Fibroblast of gingiva (primary cell): ENCODE results near the gene TFRC.
"Not testable (repeated sequence)": the region's sequence is repeated elsewhere in the genome, so short reads cannot be mapped to it uniquely, and the experiment has no call there.

ENCODE experiments used
- DNase-seq: peaks from one replicate; pipeline ENCODE4 v3.0.0-alpha.2; 2011; ENCODE audit warnings: low read depth

Gene TFRC

DNA sequence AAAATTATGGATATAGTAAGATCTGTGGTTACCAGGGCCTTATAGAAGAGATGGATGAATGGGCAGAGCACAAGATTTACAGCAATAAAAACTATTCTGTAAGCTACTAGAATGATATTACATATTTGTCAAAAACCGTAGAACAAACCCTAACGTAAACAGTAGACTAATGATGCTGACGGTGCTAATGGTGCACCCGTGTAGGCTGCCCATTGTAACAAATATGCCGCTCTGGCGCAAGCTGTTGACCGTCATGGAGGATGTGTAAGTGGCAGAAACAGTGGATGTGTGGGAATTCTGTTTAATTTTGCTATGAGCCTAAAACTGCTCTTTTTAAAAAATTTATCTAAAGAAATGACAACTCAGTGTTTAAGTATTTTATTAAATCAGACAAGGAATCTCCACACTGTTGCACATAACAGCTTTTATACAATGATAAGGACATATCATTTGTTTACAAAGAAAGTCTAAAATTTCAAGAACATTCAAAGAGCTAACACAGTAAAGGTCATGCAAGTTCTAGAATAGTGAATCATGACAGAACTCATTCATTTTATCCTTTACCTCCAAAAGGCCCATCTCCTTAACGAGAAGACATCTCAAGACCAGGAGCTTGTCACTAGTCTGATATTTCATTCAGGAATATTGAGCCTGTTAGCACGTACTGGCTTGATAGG is 32.8 kb downstream of the TFRC start:
- DNase-seq, result no peak

DNA sequence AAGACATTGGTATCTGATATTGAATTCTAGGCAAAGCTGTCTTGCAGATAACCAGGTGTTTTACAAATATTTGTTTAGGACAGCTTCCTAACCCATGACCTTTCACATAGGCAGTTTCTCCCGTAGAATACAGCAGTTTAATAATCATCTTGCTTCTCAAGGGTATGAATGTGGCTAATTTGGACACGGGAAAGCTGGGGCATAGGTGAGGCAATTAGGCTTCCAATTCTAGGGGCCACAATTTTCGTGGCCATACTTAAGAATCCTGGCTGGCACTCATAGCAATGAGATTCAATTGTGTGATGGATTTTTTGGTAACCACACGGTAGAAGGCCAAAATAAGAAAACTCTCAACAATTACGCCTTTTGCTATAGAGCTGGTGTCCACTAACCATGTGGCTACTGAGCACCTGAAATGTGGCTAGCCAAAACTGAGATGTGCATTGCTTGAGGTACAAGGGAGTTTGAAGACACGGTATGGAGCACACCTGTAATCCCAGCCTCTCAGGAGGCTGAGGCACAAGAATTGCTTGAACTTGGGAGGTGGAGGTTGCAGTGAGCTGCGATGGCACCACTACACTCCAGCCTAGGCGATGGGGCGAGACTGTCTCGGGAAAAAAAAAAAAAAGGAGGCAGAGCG is 34.4 kb downstream of the TFRC start:
- no peak for DNase-seq

DNA sequence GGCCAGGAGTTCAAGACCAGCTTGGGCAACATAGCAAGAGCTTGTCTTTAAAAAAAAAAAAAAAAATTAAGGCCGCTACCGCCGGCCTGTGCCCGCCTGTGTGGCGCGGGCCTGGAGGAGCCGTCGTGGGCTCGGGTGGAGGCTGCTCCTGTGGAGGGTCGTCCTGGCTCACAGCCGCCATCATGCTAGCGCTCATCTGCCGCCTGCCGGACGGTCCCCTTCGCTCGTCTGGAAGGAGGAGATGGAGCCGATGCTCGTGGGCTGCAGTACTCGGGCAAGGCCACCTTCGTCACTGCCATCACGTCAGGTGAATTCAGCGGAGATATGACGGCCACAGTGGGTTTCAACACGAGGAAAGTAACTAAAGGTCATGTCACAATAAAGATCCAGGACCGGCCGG is 37.4 kb downstream of the TFRC start:
- DNase-seq, result no peak

DNA sequence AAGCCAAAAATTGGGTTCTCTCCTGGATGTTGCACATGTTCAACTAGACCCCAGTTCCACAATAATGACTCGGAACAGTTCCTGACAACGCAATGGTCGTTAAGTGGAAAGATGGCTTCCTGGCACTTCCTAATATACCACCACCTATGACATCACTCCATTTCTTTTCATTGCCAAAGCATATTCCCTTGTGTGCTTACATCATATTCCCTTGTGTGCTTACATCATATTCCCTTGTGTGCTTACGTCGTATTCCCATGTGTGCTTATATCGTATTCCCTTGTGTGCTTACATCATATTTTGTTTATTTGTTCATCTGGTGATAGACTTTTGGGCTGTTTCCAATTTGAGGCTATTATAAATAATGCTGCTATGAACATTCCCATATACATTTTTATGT is 39.2 kb downstream of the TFRC start:
- DNase-seq, result no peak

DNA sequence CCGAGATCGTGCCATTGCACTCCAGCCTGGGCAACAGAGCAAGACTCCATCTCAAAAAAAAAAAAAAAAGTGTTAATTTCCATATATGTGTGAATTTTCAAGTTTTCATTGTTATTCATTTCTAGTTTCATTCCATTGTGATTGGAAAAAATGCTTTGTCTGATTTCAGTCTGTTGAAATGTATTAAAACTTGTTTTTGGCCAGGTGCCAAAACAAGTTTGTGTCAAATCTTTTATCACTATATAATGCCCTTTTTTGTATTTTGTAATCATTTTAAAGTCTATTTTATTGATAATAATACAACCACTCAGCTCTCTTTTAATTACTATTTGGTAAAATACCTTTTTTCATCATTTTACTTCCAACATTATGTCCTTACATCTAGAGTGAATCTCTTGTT is 42.5 kb downstream of the TFRC start:
- DNase-seq, result no peak

DNA sequence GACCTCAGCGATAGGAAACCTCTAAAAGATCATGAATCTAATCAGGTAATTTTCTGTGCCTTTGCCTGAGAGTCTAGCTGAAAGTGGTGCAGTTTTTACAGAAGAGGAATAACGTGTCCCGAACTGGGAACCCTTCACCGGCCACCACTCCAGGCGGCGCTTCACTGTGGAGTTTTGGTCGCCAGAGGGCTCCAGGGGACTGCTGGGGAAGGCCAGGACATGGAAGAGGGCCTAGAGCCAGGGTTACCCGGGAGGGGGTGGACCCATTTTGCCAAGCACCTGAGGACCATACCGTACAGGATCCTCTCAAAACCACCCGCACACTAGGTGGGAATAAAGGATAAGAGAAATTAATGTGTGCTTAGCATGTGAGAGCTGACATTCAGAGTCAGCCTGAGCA is 55.8 kb downstream of the TFRC start:
- not testable (repeated sequence) for DNase-seq

DNA sequence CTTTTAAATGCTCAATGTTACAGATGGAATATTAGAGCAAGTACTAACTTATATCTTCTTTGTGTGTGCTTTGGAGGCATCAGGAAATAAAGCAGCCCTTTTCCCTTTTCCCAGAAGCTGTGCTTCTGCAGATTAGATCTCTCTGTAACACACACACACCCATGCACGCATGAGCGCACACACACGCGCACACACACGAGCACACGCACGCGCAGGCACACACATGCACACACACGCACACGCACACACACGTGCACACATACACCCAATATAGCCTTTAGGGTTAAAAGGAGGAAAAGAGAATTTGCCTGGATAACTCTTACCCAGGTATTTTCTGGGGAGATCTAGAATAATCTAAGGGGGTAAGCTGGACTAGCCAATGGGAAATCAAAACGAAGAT is 56.9 kb downstream of the TFRC start:
- no peak for DNase-seq

DNA sequence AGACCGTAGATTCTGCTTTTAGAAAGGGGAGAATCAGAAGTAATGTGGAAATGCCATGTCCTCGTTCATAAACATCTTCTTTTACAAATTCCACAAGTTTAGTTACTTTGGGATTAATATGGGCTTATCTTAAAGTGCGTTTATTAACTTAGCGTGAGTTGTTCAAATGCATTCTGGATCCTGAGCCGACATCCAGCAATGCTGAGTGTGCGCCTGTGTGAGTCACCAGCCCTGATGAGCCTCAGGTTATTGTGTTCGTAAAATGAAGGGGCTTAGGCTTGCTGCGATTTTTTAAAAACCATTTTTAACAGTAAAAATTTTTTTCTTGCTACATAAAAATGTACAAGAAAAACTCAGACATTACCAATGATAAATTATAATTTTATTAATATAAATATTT is 57.9 kb downstream of the TFRC start:
- DNase-seq, result no peak

DNA sequence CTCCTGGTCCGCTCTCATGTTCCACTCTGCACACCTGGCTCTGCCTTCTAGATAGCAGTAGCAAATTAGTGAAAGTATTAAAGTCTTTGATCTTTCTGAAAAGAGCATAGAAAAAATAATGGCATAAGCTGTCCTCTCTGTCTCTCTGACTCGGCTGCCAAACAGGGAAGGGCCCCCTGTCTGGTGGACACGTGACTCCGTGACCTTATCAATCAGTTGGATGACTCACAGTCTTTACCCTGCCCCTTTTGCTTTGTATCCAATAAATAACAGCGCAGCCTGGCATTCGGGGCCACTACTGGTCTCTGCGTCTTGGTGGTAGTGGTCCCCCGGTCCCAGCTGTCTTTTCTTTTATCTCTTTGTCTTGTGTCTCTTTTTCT is 59.4 kb downstream of the TFRC start:
- DNase-seq, result not testable (repeated sequence)

DNA sequence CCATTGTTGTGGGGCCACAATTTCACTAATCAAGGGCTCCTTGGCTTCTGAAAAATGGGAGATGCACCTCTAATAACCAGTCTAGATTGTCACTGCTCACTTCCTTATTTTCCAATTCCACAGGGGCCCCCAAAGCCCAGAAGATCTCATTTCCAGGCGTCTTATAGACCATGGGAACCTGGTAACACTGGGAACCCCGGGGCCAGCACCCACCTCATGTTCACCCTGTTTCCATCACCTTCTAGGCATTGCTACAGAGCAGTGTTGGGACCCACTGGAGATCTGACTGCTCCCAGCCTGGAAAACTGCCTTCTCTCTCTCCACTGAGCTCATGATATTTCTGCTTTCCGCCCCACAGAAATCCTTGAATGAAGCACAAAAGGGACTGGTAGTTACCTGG is 61.5 kb downstream of the TFRC start:
- DNase-seq, result no peak

DNA sequence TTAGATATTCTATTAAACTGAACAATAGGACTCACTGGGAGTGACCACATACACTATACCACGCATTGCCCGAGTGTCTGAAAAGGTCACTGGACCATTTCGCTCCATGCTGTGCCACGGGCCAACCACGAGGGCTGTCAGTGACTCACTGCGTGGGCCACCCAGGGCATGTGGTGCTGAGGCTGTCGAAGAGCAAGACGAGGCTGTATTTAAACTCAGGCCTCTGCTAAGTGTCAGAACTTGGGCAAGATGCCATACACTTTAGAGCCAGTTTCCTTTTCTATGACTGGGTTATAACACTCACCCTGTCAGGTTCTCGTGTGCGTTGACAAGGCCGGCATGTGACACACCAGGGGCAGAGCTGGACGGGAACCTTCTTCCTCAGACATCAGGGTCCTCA is 62.3 kb downstream of the TFRC start:
- not testable (repeated sequence) for DNase-seq

DNA sequence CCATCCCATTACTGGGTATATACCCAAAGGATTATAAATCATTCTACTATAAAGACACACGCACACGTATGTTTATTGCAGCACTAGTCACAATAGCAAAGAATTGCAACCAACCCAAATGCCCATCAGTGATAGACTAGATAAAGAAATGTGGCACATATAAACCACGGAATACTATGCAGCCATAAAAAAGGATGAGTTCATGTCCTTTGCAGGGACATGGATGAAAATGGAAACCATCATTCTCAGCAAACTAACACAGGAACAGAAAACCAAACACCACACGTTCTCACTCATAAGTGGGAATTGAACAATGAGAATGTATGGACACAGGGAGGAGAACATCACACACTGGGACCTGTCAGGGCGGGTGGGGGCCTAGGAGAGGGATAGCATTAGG is 63.7 kb downstream of the TFRC start:
- not testable (repeated sequence) for DNase-seq

DNA sequence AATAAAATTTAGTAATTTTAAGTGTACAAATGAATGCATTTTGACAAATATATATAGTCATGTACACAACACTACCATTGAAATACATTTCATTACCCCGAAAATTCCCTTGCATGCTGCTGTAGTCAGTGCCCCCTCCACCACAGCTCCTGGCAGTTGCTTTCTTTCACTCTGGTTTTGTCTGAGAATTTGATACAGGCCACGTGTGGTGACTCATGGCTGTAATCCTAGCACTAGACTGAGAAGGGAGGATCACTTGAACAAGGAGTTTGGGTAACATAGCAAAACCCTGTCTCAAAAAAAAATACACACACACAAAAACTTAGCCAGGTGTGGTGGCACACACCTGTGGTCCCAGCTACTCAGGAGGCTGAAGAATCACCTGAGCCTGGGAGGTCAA is 65.4 kb downstream of the TFRC start:
- peak; percentile 63 for DNase-seq

DNA sequence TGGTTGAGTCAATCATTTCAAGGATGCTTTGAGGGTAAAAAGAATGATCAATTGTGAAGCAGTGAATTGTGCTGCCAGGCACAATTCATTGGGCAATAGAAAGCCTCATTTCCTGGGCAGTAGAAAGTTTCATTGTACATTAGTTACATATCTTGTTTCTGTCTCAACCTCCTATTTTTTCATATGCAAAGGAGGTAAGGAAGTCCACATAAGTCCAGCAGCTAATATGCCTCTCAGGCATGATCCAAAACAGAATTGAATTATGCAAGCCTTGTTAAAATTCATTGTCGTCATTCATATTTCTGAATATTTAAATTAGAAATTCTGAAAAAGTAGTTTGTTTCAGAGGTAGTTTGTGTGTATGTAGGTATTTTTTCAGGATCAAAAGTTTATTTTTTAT is 65.8 kb downstream of the TFRC start:
- no peak for DNase-seq

DNA sequence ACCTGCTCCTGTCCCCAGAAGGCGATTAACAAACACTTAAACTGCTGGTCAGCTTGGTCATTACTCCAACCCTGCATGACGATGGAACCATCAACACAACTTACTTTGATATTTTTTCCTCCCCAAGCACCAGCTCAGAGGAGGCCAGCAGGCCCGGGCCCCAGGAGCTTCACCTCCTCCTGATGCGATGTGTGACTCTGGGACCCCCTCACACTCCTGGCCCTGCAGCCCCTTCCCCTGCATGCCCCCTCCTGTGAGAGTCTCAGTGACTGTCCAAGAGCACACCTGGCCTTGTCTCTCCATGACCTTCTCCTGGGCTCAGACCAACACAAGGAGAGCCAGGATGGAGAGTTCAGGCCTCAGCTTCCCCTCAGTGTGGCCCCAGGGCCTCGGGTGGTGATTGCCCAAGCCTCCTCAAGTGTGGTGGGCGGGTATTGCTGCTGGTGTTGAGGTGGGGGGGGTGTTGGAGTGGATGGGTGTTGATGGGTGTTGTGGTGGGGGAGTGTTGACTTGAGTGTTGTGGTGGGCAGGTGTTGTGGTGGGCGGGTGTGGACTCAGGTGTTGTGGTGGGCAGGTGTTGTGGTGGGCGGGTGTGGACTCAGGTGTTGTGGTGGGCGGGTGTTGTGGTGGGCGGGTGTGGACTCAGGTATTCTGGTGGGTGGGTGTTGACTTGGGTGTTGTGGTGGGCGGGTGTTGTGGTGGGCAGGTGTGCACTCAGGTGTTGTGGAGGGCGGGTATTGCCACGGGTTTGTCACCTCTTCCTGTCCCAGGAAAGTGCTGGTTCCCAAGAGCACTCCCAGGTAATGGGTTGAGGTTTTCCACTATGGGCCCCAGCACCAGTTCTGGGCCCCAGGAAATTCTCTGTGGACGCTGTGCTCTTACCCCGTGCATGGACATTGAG is 68.1 kb downstream of the TFRC start:
- DNase-seq, result no peak

DNA sequence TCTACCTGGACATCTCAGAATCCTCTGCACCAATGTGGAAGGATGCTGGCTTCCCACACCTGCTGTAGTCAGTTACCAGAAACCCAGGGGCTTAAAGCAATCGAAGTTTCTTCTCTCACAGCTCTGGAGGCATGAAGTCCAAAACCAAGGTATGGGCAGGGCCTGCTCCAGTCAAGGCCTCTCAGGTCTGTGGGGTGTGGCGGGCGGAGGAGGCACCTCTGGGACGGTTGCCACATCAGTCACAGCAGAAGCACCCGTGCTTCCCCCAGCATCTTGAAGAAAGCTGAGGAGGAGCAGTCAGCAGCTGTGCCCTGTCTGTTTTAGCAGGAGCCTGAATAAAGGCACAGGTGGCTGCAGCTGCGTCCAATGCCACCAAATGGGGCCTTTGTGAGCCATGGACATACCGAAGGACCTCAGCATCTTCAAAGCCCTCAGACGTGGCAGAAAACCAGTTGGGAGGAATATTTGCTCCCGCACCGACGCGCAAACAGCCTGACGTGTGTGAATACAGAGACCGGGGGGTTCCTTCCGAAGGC is 68.9 kb downstream of the TFRC start:
- DNase-seq, result no peak

DNA sequence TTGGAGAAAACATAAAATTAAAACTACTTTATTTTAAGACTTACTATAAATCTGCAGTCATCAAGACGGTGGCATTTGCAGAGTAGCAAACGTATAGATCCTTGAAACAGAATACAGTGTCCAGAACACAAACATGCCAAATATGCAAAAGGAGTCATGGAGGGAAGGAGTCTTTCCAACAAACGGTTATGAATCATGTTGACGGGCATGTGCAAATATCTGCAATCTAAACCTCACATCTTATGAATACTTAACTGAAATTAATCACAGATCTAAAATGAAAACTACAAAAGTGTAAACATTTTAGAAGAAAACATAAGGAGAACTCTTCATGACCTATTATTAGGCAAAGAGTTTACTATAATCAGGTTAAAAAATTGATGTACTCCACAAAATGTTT is 69.4 kb downstream of the TFRC start:
- peak; percentile 31 for DNase-seq

DNA sequence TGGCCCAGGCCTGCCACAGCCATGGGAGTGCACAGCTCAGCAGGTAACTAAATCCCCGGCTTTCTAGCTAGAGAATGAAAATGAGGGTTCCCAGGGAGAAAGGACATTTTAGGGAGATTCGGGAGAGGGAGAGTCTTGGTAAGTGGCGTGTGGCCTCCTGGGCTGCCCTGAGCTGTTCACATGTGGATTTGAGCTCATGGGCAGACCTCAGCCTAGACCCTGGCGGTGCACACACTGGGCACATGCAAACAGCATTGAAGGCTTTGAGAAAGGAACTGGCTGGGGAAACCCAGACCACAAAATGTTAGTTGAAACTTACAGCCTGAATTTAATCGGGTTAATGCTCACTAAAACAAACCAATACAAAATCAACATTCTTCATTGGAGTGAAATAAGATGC is 72.4 kb downstream of the TFRC start:
- DNase-seq, result no peak

DNA sequence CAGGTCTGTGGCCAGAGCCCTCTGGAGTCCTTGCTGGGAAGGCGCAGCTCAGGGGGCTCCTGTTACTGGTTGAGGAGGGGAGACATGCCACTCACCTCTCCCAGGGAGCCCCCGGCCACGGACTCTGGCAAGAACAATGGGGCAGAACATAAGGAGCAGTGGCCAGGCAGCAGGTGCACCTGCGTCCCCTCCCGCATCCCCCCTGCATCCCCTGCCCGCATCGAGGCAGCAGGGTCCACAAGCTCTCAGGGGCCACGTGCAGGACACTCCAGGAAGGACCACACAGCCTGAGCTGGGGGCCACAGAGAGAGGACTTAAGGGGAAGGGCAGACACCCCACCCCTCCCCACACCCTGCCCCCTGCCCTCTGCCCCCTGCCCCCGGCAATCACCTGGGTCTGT is 73.0 kb downstream of the TFRC start:
- no peak for DNase-seq

DNA sequence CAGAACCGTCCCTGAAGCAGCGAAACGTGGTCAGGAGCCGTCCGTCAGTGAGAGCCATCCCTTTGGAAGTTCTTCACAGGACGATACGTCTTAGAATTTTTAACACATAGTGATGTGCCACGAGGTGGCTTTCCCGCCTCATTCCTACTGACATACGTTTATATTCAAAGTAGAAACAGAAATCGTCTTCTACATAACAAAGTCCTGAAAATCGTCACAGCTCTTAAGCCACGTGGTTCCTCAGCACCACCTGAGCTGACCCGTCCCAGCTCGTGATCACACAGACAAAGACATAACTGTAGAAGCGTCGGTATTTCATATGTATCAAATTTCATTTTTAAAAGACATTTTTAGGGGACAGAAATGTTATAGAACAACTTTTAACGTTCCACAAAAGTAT is 73.5 kb downstream of the TFRC start:
- DNase-seq, result no peak

DNA sequence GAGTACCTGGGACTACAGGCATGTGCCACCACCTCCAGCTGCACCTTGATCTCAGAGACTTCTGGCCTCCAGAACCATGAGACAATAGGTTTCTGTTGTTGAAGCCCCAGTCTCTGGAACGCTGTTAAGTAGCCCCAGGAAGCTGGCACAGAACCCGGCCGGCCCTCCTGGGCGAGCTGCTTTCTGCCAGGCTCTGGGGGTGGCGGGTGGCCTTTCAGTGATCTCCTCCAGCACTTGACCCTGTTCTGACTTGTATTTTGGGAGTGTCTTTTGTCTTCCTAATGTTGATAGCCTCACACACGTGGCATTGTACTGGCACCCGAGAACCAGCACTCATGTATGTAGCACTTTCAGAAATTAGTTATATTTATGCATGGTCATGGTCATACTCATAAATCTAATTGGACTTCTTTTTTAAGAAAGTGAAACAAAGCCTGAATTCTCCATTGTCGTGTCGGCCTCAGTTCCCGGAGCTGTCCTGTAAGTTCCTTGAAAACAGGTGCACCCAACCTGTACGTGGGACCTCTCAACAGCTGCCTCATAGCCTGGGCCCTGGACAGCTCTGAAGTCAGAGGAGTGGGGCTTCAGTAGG is 74.0 kb downstream of the TFRC start:
- DNase-seq, result no peak

DNA sequence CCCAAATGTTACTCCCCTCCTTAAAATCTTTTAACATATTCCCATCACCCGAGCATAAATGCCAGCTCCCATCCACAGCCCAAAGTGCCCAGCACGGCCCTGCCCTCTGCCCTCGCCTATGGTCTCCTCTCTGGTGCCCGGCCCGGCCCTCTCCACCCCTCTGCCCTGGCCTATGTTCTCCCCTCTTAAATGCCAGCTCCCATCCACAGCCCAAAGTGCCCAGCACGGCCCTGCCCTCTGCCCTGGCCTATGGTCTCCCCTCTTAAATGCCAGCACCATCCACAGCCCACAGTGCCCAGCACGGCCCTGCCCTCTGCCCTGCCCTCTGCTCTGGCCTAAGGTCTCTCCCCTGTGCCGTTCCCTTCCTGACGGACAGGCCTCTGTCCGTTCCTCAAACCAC is 76.6 kb downstream of the TFRC start:
- DNase-seq, result not testable (repeated sequence)
